HG03432 (cell line): Measurements from ENCODE around the gene DPAGT1.

Experiments
- ATAC-seq: cut with Tn5 transposase; IDR thresholded peaks from one replicate; pipeline ENCODE4 v1.9.1; 2021; ENCODE audit warnings: mild to moderate bottlenecking, moderate library complexity; ENCODE audit not compliant: unreplicated experiment

DPAGT1 gene

DNA sequence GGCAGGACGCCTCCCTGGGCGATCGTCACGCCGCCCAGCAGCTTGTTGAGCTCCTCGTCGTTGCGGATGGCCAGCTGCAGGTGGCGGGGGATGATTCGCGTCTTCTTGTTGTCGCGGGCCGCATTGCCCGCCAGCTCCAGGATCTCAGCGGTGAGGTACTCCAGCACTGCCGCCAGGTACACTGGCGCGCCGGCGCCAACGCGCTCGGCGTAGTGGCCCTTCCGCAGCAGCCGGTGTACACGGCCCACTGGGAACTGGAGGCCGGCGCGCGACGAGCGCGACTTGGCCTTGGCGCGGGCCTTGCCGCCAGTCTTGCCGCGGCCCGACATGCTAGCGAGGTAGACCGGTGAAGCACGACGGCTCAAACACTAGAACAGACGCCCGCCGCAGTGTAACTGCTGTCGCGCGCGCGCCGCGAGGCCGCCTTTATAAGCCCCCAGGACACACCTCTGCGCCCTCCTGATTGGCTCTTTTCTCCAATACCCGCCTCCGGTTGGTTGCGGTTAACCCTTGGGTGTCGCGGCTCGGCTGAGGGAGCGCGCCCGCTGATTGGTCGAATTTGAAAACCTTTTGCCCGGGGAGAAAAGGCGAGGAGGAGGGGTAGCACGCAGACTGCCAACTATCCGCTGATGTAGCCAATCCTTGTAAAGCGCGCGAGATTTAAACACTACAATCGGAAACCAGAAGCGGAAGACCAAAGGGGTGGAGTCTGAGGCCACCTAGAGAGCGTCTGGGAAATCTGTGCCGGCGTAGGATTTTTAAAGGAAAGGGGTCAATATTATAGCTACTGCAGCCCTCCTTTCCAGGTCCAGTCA lies 6.4 kb downstream of the DPAGT1 start:
- peak; percentile 84 for ATAC-seq

DNA sequence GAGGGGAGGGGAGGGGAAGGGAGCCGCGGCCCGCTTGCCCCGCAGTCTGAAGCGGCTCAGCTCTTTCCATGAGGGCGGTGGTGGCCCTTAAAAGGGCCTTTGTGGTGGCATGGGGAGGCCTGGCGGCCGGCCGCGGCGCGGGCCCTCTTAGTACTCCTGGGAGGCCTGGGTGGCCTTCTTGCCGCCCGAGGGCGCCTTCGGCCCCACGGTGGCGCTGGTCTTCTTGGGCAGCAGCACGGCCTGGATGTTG lies 6.9 kb downstream of the DPAGT1 start:
- peak; percentile 42 for ATAC-seq

DNA sequence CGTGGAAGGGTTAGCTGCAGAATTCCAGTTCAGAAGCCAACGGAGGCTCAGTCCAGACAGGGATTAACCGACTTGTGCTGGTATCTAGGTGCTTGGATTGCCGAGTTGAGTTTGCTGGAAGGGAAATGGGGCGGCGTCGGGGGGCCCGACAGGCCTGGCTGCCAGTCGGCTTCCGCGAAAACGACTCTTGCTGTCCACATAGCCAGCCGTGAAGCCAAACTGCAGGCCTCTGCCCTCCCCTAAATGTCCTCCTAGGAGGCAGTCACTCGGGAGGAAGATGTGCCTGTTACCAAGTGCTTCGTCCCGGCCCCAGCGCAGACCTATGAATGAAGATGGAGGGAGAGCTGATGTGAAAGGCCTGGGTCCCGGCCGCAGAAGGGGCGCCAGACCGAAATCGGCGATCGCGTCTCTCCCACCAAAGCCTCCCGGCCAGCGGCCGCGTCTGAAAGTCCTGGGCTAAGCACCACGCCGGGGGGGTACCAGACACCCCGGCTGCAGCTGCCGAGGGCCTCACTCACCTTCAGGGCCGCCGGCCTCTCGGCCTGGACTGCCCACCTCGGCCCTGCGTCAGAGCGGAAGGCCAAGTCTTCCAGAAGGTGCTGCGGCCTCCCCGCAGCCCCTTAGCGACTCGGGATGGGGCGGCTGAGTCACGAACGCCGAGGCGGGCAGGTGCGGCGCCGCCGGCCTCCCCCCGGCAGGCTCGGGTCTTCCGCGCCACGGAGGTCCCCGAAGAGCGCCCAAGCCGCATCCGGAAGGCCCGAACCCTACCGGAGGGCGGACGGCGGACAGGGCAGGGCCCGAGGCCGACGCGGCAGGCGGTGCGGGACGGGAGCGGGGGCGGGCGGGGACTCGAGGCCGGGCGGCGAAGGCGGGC lies 7.5 kb downstream of the DPAGT1 start:
- ATAC-seq, result peak; percentile 4

DNA sequence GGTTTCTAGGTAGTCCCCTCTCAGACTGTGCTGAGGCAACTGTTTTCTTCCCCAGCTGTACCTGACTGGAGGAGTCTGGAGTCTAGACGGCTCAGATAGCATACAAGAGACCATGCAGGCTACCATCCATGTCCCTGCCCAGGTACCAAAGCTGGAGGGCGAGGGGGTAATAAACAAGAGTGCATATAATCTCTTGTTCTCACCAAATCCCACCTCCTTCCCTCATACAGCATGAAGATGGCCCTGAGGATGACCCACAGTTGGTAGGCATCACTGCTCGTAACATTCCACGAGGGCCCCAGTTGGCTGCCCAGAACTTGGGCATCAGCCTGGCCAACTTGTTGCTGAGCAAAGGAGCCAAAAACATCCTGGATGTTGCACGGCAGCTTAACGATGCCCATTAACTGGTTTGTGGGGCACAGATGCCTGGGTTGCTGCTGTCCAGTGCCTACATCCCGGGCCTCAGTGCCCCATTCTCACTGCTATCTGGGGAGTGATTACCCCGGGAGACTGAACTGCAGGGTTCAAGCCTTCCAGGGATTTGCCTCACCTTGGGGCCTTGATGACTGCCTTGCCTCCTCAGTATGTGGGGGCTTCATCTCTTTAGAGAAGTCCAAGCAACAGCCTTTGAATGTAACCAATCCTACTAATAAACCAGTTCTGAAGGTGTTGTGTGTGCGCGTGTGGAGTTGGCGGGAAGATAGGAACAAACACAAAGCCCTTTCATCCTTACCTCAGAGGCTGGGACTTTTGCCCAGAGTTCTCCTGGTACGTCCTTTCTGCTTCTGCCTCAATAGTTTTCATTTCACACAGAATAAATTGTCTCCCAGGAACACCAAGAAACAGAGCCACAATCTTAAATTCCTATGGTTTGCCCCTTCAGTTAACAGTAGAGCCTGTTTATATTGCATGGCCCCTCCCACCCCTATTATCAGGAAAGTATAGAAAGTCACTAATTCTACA lies 8.5 kb downstream of the DPAGT1 start:
- ATAC-seq, result no peak

DNA sequence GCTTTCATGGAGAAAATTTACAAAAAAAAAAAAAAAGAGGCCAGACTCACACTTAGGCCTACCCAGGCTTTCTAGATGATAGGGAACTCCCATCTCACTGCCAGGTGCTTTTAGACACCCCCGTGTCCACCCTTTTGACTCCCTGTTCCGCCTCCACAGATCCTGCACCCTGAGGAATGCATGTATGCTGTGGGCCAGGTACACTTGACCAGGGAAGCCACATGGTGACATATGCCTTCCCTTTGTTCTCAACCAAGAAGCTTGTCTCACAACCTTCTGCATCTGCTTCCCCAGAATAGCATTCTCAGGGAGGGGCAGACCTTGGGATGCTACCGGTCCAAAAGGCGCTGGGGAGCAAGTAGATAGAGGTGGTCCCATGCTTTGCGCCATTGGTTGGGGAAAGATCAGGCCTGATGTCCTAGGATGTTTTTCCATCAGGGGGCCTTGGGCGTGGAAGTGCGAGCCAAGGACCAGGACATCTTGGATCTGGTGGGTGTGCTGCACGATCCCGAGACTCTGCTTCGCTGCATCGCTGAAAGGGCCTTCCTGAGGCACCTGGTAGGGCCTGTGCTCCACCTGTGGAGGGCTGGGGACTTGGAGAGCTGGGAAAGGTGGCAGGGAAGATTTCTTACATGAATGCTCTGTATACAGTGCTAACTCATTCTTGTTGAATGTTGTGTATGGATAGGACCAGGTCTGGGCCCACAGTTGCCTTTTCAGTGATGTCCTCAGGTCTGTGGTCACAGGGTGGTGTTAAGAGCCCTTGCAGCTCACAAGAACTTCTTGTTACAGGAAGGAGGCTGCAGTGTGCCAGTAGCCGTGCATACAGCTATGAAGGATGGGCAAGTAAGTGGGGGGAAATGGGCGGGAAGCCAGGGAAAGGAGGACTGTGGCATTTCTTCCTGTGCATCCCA lies 9.4 kb downstream of the DPAGT1 start:
- no peak for ATAC-seq

DNA sequence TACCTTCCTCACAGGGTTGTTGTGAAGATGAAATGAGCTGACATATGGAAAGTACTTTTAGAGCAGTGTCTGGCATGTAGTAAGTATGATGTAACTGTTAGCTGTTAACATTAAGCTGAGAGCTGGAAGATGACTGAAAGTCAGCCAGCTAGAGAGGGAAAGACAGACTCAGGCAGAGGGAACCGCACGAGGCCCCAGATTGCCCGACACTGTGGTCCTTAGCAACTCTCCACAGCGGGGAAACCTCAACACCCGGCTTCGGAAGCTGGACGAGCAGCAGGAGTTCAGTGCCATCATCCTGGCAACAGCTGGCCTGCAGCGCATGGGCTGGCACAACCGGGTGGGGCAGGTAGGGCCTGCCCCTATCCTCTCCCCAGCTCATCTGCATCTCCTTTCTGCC lies 10.5 kb downstream of the DPAGT1 start:
- no peak for ATAC-seq

DNA sequence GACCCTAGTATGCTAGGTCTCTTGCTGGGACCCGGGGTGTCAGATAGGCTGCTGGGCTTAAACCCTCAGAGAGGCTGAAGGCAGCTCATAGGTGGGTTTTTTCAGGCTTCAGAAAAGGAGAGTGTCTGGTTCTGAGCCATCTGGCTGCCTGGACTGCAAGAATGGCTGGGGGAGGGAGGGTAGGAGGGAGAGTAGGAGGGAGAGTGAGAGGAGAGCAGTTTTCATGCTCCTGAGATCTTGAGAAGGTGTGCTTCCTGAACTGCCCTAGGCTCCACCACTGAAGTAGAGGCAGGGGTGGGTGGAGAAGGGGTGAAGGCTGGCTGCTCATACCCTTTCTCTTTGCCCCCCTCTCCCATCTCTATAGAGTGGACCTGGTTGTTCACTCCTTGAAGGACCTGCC lies 12.3 kb downstream of the DPAGT1 start:
- no peak for ATAC-seq

DNA sequence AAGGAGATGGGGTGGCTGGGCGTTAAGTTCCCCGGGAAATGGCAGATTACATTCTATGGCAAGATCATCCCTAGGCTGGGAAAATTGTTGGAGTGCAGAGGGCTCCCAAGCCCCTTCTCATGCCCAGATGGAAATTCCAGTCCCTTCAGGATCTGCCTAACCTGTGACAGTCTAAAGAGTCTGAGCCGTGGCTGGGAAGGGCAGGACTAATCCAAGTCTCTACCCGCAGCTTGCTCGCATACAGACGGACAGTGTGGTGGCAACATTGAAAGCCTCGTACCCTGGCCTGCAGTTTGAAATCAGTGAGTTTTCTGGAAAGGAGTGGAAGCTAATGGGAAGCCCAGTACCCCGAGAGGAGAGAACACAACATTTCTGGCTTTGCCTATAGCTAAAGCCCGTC lies 13.2 kb downstream of the DPAGT1 start:
- no peak for ATAC-seq

DNA sequence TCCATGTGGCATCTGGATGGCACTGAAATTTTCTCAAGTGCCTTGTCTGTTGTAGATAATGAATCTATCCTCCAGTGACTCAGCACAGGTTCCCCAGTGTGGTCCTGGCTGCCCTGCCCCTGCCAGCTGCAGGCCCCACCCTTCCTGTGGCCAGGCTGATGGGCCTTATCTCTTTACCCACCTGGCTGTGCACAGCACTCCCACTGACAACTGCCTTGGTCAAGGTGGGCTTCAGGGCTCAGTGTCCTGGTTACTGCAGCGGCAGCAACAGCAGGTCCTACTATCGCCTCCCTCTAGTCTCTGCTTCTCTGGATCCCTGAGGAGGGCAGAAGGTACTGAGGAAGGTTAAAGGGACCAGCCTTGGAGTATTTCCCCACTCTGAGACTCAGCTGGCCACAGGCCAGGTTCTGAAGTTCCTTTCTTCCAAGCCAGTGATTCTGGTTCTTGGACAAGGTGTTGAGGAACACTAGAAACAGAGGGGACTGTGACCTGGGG lies 13.9 kb downstream of the DPAGT1 start:
- ATAC-seq, result no peak

DNA sequence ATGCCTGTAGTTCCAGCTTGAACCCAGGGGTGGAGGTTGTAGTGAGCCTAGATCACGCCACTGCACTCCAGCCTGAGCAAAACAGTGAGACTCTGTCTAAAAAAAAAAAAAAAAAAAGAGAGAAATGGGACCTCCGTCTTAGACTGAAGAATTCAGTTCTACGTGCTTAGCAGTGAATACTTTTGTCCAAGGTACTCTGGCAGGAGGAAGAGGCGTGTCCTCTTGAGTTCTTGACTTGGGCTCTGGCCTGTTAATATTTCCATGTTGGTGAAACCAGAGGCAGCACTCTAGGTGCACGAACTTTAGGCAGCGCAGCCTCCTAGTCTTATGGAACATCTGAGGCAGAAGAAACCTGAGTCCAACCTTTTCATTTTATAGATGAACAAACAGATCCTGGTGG lies 14.5 kb downstream of the DPAGT1 start:
- ATAC-seq, result no peak

DNA sequence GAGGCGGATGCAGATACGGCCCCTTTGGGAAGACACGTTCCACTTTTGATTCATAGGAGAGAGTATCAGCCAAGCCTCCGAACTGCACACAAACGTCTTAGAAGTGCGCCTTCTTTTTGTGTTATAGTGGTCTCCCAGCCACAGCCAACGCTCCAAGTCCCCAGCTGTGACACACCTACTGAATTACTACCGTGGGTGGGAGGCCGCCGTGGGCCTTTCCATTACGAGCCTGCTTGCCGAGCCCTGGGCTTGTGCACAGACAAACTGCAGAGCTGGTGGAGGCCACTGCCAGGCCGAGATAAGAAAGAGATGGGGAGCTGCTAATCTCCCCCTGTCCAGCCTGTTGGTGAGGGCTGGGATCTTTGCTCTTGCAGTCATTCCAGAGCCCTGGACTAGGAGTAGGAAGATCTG lies 16.2 kb downstream of the DPAGT1 start:
- peak; percentile 18 for ATAC-seq

DNA sequence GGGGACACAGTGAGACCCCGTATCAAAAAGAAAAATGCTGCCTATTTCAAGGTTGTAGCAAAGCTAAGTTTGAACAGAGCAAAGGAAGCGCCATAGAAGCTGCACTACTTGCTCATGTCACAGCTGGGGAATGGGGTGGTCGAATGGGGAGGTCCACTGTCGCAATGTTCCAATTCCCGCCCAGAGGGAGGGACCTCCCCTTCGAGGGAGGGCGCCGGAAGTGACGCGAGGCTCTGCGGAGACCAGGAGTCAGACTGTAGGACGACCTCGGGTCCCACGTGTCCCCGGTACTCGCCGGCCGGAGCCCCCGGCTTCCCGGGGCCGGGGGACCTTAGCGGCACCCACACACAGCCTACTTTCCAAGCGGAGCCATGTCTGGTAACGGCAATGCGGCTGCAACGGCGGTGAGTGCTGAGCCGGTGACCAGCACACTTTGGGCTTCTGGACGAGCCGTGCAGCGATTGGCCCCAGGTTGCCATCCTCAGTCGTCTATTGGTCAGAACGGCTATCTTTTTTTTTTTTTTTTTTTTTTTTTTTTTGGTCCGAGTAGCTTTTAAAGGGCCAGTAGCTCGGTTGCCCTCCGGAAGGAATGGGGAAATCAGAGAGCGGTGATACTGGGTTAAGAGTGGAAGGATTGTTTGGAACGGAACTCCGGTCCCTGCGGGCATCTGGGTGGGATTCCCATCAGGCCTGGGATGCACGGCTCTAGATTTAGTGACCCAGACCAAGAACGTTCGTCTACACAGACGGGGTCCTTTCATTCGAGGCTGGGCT lies 16.8 kb downstream of the DPAGT1 start, which contains the start of gene HMBS:
Gene HMBS, plus strand, starts transcription at position 219 of the 774 bp plus-strand sequence. Its CDS starts 153 bp downstream, at position 372.
- peak; percentile 90 for ATAC-seq

DNA sequence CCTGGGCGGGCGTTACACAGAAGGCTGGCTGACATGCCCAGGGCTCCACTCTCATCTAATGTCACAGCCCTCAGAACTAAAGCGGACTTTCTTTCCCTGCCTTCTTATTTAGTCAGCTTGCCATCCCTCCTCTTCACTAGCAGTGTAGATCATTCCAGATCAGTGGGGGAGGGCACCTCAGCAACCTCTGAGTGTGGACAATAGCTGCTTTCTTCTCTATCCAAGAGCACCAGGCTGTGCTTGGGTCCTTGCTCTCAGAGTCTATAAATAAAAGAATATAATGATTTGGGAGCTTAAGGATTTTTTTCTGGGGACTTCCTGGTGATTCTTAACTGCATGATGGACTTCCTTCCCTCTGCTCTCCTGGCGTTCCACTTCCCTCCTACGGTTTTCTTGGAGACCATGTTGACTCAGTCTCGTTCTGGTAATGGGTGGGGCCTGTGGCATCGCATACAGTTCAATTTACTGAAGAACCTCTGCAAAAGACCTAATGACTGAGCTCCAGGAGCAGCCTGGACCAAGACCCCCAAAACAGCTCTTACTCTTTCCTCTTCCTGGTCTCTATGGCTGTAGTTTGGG lies 19.9 kb downstream of the DPAGT1 start:
- ATAC-seq, result no peak

DNA sequence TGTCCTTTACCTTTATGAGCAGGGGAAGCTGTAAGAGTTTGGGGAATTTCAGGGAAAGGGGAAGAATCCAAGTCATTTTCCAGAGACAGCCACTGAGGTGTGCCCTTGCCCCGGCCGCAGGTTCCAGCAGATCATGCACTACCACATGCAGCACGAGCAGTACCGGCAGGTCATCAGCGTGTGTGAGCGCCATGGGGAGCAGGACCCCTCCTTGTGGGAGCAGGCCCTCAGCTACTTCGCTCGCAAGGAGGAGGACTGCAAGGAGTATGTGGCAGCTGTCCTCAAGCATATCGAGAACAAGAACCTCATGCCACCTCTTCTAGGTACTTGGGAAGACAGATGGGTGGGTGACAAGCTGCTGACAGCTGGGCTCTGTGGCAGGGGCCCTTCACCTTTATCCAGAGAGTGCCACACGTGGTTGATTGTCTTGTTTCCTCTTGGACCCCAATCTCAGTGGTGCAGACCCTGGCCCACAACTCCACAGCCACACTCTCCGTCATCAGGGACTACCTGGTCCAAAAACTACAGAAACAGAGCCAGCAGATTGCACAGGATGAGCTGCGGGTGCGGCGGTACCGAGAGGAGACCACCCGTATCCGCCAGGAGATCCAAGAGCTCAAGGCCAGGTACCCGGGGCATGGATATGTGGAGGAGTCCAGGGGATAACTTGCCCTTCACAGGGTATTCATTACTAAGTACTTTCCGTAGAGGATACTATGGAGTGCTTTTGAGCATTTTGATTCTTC lies 22.8 kb downstream of the DPAGT1 start:
- no peak for ATAC-seq

DNA sequence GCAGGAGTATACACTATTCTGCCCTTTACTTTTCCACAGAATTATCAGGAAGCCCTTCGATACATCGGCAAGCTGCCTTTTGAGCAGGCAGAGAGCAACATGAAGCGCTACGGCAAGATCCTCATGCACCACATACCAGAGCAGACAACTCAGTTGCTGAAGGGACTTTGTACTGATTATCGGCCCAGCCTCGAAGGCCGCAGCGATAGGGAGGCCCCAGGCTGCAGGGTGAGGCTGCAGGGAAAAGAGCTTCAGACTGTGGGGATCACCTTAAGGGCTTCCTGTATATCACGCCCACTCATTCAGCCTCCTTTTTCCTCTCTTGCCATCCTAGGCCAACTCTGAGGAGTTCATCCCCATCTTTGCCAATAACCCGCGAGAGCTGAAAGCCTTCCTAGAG lies 23.8 kb downstream of the DPAGT1 start:
- no peak for ATAC-seq

DNA sequence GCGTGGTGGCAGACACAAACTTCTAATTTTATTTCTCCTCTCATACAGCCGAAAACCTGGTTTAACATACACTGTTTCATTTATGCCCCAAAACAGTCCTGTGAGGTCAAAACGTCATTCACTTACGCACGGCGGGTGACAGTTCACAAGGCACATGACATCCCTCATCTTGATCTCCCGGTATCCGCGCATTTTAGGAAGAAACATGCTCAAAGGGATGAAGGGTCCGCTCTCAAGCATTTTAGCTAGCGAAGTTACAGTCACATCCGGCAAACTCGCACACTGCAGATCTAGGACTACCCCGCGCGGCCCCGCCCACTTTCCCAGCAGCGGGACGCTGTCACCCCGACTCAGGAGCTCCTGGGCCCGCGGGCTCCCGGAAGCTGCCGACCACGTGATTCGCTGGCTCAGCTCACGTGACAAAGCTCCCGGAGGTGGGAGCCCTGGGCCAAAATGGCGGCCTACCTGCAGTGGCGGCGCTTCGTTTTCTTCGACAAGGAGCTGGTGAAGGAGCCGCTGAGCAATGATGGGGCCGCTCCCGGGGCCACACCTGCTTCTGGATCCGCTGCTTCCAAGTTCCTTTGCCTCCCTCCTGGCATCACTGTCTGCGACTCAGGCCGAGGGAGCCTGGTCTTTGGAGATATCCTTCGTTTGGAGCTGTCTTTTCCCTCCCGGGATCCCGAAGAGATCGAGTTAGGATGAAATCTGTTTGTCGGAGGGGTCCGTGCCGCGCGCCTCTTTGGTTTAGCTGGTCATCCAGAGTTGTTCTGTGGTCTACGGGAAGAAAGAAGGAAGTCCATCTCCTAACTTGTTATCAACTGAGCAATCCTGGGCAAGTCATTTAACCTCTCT lies 34.1 kb downstream of the DPAGT1 start, which contains the start of gene VPS11:
Gene VPS11, plus strand, starts transcription at position 448 of the 852 bp plus-strand sequence. Its CDS starts 6 bp downstream, at position 454.
- ATAC-seq, result peak; percentile 93

DNA sequence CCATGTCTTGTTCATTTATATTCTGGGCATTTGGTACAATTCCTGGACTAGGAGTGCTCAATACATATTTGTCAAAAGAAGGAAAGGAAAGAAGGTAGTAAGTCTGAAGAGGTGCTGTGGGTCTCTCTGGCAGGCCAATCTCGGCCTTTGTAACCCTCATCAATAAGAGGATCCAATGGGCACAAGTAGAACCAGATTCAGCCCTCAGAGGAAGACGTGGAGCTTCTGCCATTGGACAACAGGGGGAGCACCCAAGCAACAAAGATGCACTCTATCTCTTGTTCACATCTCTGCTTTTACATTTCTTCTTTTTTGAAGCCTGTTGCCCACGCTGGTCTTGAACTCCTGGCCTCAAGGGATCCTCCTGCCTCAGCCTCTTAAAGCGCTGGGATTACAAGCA lies 36.3 kb downstream of the DPAGT1 start:
- no peak for ATAC-seq
